Cardiac fibroblast (primary cell): Measurements from ENCODE around the gene SLC39A2.

Experiments used
- DNase-seq, 2 donors: peaks; one replicate each; pipeline versions ENCODE4 v3.0.0 to v3.0.0-alpha.2; 2010; ENCODE audit warnings: low read depth in 2 of 2
- H3K4me3 ChIP-seq, 2 donors: replicated peaks in 1 of 2; 1 replicate in 1 of 2; 2 replicates in 1 of 2; pipeline ENCODE4 v1.5.1; 2011; ENCODE audit warnings: low read depth in 2 of 2, low read length in 2 of 2, mild to moderate bottlenecking in 2 of 2, moderate library complexity in 1 of 2
- CTCF ChIP-seq: IDR thresholded peaks from one replicate; pipeline ENCODE4 v1.5.1; 2011; ENCODE audit warnings: low read depth, mild to moderate bottlenecking, low read length, inconsistent platforms

SLC39A2 gene

DNA sequence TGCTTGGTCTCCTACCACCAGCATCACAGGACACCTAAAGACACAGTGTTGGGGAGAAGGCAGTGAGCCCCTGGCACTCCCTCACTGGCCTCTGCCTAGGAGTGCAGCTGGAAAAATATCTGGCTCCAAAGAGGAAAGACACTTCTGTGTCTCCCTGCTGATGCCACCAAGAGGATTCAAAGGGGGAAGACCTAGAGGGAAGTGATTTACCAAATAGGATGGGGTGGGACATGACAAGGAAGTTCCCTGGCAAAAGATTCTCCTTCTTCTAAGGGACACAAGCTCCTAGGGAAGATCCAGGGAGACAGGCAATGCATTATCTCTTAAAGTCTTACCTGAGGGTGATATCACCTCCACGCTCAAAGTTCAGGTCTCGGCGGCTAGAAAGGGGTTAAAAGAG lies 19.7 kb downstream of the SLC39A2 start:
- TF ChIP-seq CTCF = no peak

DNA sequence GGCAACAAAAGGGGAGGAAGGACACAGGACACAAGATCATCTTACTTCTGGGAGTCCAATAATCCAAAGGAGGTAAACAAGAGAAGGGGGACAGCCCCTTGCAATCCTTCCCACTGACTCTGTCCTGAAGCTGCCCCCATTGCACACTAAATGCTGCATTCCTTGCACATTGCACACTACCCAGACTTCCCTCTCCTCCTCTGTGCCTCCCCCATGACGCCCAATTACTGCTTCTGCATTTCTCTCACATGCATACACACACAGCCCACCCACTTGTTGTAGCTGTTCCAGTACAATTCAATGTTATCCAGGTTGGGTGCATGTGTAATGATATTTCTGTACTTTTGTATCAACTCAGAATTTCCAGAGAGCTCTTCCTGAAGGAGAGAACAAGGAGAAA lies 20.3 kb downstream of the SLC39A2 start:
- H3K4me3 ChIP-seq = no peak overlapping the region
- no peak for DNase-seq
- TF ChIP-seq CTCF = no peak

More for the DNA sequence above, 19.7 kb downstream of the SLC39A2 start:
- DNase-seq = no peak
- H3K4me3 ChIP-seq = no peak overlapping the region

GRCh38 chr14:21020977-21021545 lies 22.0 kb downstream of the SLC39A2 start:
- no peak overlapping the region for H3K4me3 ChIP-seq
- no peak for DNase-seq
- TF ChIP-seq CTCF = no peak

- DNase-seq = no peak
- TF ChIP-seq CTCF = no peak
- H3K4me3 ChIP-seq = no peak overlapping the region
Measured at GRCh38 chr14:21022686-21023085, 23.6 kb downstream of the SLC39A2 start.

DNA sequence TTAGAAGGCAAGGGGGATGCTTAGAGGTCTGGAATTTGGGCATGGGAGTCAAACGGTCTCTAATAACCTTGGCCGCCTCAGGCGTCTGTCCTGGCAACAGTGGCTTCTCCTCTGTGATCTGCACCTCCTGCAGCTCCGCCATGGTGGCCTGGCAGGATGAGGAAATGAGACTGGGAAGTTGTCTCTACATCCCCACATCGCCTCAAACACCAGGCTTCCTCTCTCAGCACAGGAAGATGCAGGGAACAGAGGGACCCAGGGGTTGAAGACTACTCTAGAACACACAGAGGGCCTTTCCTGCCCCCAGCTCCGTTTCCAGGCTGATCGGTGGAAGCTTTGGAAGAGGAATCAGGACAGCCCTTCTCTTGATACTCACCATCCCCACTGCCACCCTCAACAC lies 24.1 kb downstream of the SLC39A2 start:
- no peak for DNase-seq
- no peak for TF ChIP-seq CTCF

GRCh38 chr14:21023817-21024584 lies 24.9 kb downstream of the SLC39A2 start:
- no peak for TF ChIP-seq CTCF
- H3K4me3 ChIP-seq = peak overlapping the region in 1 of 2 donors; percentile 69
- no peak for DNase-seq

More for the DNA sequence above, 24.1 kb downstream of the SLC39A2 start:
- no peak overlapping the region for H3K4me3 ChIP-seq
